Stimulated activated CD4-positive, alpha-beta T cell treated with anti-CD3 and anti-CD28 coated beads, TNF-alpha, amount 100 ng/mL, for 4 hours (primary cell): ENCODE measurements around the gene UNC45B.
"Not testable (repeated sequence)": the region's sequence is repeated elsewhere in the genome, so short reads cannot be mapped to it uniquely, and the experiment has no call there.

Experiments used
- DNase-seq, 3 experiments: peaks; one replicate each; pipeline ENCODE4 v3.0.0-alpha.2; 2020; ENCODE audit warnings: low read depth in 3 of 3

The UNC45B gene

DNA sequence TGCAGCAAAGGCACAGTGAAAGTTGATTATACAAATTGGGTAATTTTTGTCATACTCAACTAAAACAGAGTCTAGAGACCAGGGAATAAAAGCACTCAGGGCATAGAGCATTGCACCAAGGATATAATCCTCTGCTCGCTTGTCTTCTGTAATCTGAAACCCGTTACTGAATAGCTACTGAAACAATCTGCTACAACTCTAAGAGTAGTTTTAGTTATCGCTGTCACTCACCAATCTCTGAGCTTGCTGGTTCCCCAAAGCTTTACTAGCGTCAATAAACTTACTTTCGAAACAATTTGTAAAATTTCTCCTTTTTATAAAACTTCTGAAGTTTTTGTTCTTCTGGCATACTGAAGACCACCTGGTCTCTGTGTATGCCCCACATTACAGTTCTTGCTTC lies 69.5 kb downstream of the UNC45B start:
- DNase-seq: no peak

DNA sequence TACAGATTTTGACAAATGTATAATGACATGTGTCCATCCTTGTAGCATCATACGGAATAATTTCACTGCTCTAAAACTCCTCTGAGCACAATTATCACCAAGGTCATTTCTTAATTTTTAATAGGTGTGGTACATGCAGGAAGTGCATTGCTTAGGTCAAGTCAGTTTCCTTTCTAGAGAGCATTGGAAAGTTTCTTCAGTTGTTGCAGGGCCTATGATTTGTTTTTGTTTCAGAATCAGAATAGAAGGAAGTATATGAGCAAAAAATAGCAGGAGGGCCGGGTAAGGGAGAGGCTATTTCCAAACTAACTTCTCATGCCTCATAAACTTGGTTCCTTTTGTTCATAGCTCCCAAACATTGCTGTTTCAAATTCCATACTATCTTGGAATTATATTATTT lies 71.3 kb downstream of the UNC45B start:
- DNase-seq: no peak

- DNase-seq: no peak
Observed at GRCh38 chr17:35222452-35222851, 74.8 kb downstream of the UNC45B start.

DNA sequence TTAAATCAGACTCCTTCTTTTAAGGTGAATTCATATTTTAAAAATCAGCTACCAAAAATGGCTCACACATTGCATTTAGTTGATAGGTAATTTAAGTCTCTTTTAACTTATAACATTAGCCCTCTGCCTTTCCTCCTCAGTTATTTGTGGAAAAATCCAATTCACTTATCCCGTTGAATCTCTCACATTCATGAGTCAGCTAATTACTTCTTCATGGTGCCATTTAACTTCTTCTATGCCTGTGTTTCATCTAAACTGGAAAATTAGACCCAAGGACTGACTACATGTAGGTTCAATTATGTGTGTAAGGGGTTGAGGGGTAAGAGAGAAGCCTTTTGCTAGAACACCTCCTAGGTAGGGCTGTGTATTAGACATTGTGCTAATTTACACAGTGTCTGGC lies 76.8 kb downstream of the UNC45B start:
- DNase-seq: no peak

DNA sequence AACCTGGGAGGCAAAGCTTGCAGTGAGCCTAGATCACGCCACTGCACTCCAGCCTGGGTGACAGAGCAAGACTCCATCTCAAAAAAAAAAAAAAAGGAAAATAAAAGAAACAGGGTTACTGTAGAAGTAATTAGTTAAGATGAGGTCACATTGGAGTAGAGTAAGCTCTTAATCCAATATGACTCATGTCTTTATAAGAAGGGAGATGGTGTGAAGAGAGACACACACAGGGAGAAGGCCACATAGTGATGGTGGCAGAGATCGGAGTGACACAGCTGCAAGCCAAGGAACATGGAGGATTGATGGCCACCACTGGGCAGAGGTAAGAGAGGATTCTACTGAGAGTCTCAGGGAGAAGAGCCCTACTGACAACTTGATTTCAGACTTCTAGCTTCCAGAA lies 79.9 kb downstream of the UNC45B start:
- DNase-seq: no peak

- no peak for DNase-seq
Observed at GRCh38 chr17:35229638-35230037, 82.0 kb downstream of the UNC45B start.

- not testable (repeated sequence) for DNase-seq
Observed at GRCh38 chr17:35234315-35234714, 86.7 kb downstream of the UNC45B start.

DNA sequence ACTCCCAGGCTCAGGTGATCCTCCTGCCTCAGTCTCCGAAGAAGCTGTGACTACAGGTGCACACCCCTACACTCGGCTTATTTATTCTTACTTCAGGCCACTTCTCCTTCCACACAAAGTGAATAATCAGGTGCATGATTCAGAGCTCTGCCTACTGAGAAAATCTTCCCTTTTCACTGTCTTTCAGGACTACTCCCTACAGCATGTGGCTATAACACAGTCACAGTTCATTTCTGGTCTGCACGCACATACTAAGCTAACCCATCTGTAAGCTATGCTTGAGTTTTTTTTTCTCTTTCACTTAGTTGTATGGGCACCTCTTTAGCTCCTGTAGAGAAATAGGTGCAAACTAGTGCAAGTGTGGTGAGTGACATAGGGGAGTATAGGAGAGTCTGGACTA lies 87.7 kb downstream of the UNC45B start:
- DNase-seq: no peak

DNA sequence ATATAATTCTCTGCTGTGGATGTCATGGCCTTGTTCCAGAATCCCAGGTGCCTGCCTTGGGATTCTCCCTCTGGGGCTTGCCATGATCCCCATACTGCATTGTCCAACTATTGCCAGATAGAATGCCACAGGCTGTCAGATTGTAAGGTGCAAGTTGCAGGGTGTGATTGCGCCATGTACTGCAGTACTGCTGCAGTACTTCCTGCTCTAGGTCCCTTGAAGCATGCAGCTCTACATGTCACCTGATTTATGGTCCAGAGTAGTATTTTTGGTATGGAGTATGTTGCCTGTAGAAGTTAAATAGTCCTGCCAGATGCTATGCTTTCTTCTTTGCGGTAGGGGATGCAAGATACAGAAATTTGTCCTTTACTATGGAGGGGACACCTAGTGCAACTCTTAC lies 88.3 kb downstream of the UNC45B start:
- DNase-seq: no peak

- DNase-seq: no peak
Observed at GRCh38 chr17:35236821-35237220, 89.2 kb downstream of the UNC45B start.

- no peak for DNase-seq
Observed at GRCh38 chr17:35238821-35239220, 91.2 kb downstream of the UNC45B start.
